HepG2 (cell line): Measurements from ENCODE around the gene WNT7A. TPM values are rescaled to one million over a fixed set of nuclear protein-coding genes. Genes with fewer than 3 reads are reported as not detected.

ENCODE experiments used
- ATAC-seq: fragments of 200-7000 bp; cut with Tn5 transposase; 3 replicates; pipeline ENCODE4 v1.9.1; 2020; ENCODE audit warnings: mild to moderate bottlenecking, moderate library complexity
- BruUV-seq: library from RNA; stranded (reverse); fragments of 400-500 nt; replicated peaks from 2 replicates; lab custom pipeline; 2021; lab: Mats Ljungman, UMichigan
- CTCF ChIA-PET: fragments of 300-600 bp; formaldehyde crosslinking; extraction: SDS; loops from one replicate; lab custom pipeline; 2021; ENCODE audit warnings: low total read pairs, inconsistent platforms, low intra/inter-chr PET ratio; lab: Yijun Ruan, JAX
- POLR2A ChIA-PET: fragments of 350-600 bp; sonication (Branson Sonifier 250); formaldehyde crosslinking; loops from one replicate; lab custom pipeline; 2020; ENCODE audit warnings: antibody characterized with exemption, inconsistent platforms; lab: Yijun Ruan, JAX
- DNase-seq: peaks from one replicate; pipeline ENCODE4 v3.0.0-alpha.2; 2015; ENCODE audit warnings: low spot score
- FAIRE-seq: peaks from 3 replicates; lab custom pipeline; 2011; peaks lifted over from hg19 to GRCh38; lab: Jason Lieb, UNC
- H2AFZ ChIP-seq: one replicate; pipeline ENCODE4 v1.6.1; 2011; ENCODE audit warnings: low read length, inconsistent platforms
- H3K27ac ChIP-seq: fragments of 300-600 bp; 3 replicates; pipeline ENCODE4 v1.8.0; 2011; ENCODE audit warnings: mixed run types, mild to moderate bottlenecking, mixed read lengths, low read length, inconsistent platforms; ENCODE audit not compliant: insufficient read depth; ENCODE audit errors: extremely low read length
- H3K27me3 ChIP-seq, 2 experiments: fragments of 200-600 bp in 1 of 2; 2 replicates in 1 of 2; 3 replicates in 1 of 2; pipeline versions ENCODE4 v1.6.0 to v1.8.0; 2011; ENCODE audit warnings: low read length in 2 of 2, mild to moderate bottlenecking in 2 of 2, moderate library complexity in 2 of 2, inconsistent platforms in 1 of 2; ENCODE audit not compliant: insufficient read depth in 2 of 2, control insufficient read depth in 1 of 2
- H3K36me3 ChIP-seq, 2 experiments: fragments of 200-600 bp in 1 of 2; replicated peaks in 1 of 2; 2 replicates in 1 of 2; 3 replicates in 1 of 2; pipeline versions ENCODE4 v1.5.1 to v1.8.0; 2011; ENCODE audit warnings: low read length in 2 of 2, inconsistent platforms in 1 of 2; ENCODE audit not compliant: insufficient read depth in 2 of 2, control insufficient read depth in 1 of 2
- H3K4me1 ChIP-seq: 2 replicates; pipeline ENCODE4 v1.5.1; 2012; ENCODE audit warnings: low read length, inconsistent platforms; ENCODE audit not compliant: insufficient read depth
- H3K4me2 ChIP-seq: 2 replicates; pipeline ENCODE4 v1.6.0; 2011; ENCODE audit warnings: low read depth, low read length, inconsistent platforms
- H3K4me3 ChIP-seq, 3 experiments: fragments of 200-600 bp in 1 of 3; sonication (generic), shearing (Covaris generic) in 1 of 3; replicated peaks in 1 of 3; 2 replicates each; pipeline ENCODE4 v1.5.1; 2011 to 2016; ENCODE audit warnings: low read length in 3 of 3, inconsistent platforms in 2 of 3, low read depth in 2 of 3, mild to moderate bottlenecking in 2 of 3, control low read depth in 1 of 3, mixed read lengths in 1 of 3; ENCODE audit not compliant: insufficient read depth in 1 of 3
- H3K79me2 ChIP-seq: one replicate; pipeline ENCODE4 v1.6.1; 2011; ENCODE audit warnings: low read length, inconsistent platforms; ENCODE audit not compliant: insufficient read depth
- H3K9ac ChIP-seq: 2 replicates; pipeline ENCODE4 v1.6.0; 2011; ENCODE audit warnings: mild to moderate bottlenecking, low read depth, low read length, inconsistent platforms; ENCODE audit not compliant: insufficient read depth
- H3K9me3 ChIP-seq: 2 replicates; pipeline ENCODE4 v1.5.1; 2012; ENCODE audit warnings: mild to moderate bottlenecking, low read length
- H4K20me1 ChIP-seq: 2 replicates; pipeline ENCODE4 v1.6.0; 2011; ENCODE audit warnings: inconsistent platforms, mild to moderate bottlenecking, low read length, moderate library complexity; ENCODE audit not compliant: insufficient read depth
- RNF2 ChIP-seq: fragments of 450-650 bp; conservative IDR thresholded peaks from 2 replicates; pipeline ENCODE4 v1.6.1; 2016; ENCODE audit warnings: low read depth
- TEAD3 ChIP-seq: optimal IDR thresholded peaks from 2 replicates; pipeline ENCODE3; 2016; ENCODE audit warnings: borderline replicate concordance
- ZBTB21 ChIP-seq: sonication (generic); formaldehyde crosslinking; IDR thresholded peaks from 2 replicates; pipeline ENCODE4 v1.4.0; 2020; ENCODE audit warnings: missing genetic modification reagents
- ZNF33A ChIP-seq: sonication (generic); formaldehyde crosslinking; IDR thresholded peaks from 2 replicates; pipeline ENCODE4 v1.5.1; 2020; ENCODE audit warnings: missing genetic modification reagents, mild to moderate bottlenecking, moderate library complexity, borderline replicate concordance
- ZNF354B ChIP-seq: sonication (generic); formaldehyde crosslinking; IDR thresholded peaks from 2 replicates; pipeline ENCODE4 v1.8.0; 2022; ENCODE audit warnings: mild to moderate bottlenecking, missing genetic modification reagents
- ZNF615 ChIP-seq: sonication (generic); formaldehyde crosslinking; IDR thresholded peaks from 2 replicates; pipeline ENCODE4 v1.5.0; 2020; ENCODE audit warnings: mild to moderate bottlenecking, missing genetic modification reagents, borderline replicate concordance
- ZNF7 ChIP-seq: IDR thresholded peaks from 2 replicates; pipeline ENCODE4 v1.6.1; 2016; ENCODE audit warnings: missing biosample characterization, missing genetic modification reagents
- WGBS: methylation state at CpG from one replicate; pipeline ENCODE4 v1.1.6; 2017; ENCODE audit warnings: low lambda C conversion rate; 5-methylcytosine and 5-hydroxymethylcytosine counted together
- in situ Hi-C: cut with HindIII; loops from 2 replicates; pipeline ENCODE4 v1.10.0; 2017; ENCODE audit warnings: low pct_unique_long_range_greater_than_20kb; ENCODE audit not compliant: extremely low pct_ligation_motif_present
- intact Hi-C: fragments of 100-400 bp; cut with micrococcal nuclease; formaldehyde crosslinking; loops from one replicate; pipeline ENCODE4 v1.10.0; 2022; ENCODE audit not compliant: unreplicated experiment
- polyA plus RNA-seq, 8 experiments: library from polyadenylated mRNA; depleted of rRNA in 3 of 8; stranded (reverse) in 7 of 8; unstranded in 1 of 8; fragments of >200 nt; fragmentation: Illumina TruSeq in 4 of 8; extraction: Trizol in 4 of 8; gene quantifications; 2 replicates each; pipeline versions ENCODE4 v1.2.1 to v1.2.3, GENCODE V29; 2011 to 2016; ENCODE audit warnings: low read depth in 4 of 8, missing spikeins in 1 of 8, mixed read lengths in 1 of 8; ENCODE audit not compliant: insufficient read depth in 1 of 8
- total RNA-seq, 5 experiments: library from RNA; depleted of rRNA; stranded (reverse); fragments of >200 nt; fragmentation: Illumina TruSeq; extraction: Trizol; gene quantifications; 2 replicates each; pipeline ENCODE4 v1.2.3, GENCODE V29; 2016; ENCODE audit warnings: low read depth in 1 of 5
- TF ChIP-seq, protein P1 (sequence below): fragments of 450-650 bp; IDR thresholded peaks from 2 replicates; pipeline ENCODE4 v1.6.1; 2017
- TF ChIP-seq, protein P2 (sequence below): sonication (generic); formaldehyde crosslinking; IDR thresholded peaks from 2 replicates; pipeline ENCODE4 v1.4.0; 2020; ENCODE audit warnings: mild to moderate bottlenecking, missing genetic modification reagents
- TF ChIP-seq, protein P3 (sequence below): IDR thresholded peaks from 2 replicates; pipeline ENCODE4 v1.6.1; 2016; ENCODE audit warnings: control low read depth
- TF ChIP-seq, protein P4 (sequence below): sonication (generic); formaldehyde crosslinking; IDR thresholded peaks from 2 replicates; pipeline ENCODE4 v1.4.0; 2020; ENCODE audit warnings: missing genetic modification reagents
- TF ChIP-seq, protein P5 (sequence below): sonication (generic); formaldehyde crosslinking; IDR thresholded peaks from 2 replicates; pipeline ENCODE4 v1.4.0; 2020; ENCODE audit warnings: missing genetic modification reagents

The WNT7A gene
- total and polyA plus RNA-seq, 2 of the 13 experiments (the other 11 are each of a cell fraction or from before 2014, with no cell fraction given), result not detected

DNA sequence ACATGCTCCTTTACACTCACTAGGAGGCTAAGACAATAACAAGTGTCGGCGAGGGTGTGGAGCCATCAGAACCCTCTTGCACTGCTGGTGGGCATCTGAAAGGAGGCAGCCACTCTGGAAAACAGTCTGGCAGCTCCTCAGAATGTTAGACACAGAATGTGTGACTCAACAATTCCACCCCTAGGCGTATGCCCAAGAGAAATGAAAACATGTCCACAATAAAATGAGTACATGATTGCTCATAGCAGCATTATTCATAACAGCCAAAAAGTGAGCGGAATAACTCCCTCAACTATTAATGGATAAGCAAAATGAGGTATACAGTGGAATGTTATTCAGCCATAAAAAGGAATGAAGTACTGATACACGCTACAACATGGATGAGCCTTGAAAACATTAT is 57.8 kb downstream of the WNT7A start:
- CTCF ChIA-PET, result no interaction called here
- BruUV-seq, result no TSS peak
- in situ Hi-C loops (no loop called here), intact Hi-C loops (no loop called here)
- POLR2A ChIA-PET, result no interaction called here
- no peaks in the 10 kb centered on the region for H4K20me1 ChIP-seq
- H3K79me2 ChIP-seq, result no peaks in the 10 kb centered on the region
- H3K4me1 ChIP-seq, result no peaks in the 10 kb centered on the region
- FAIRE-seq, result no peak
- H3K4me3 ChIP-seq, result no peak overlapping the region
- H2AFZ ChIP-seq, result no peak overlapping the region
- peaks cover 3 to 25% of the 10 kb centered on the region in 2 experiments; a peak in 3 of 5 replicates for H3K27me3 ChIP-seq
- WGBS, result 18% methylated on average over 5 of the region's 5 CpGs
- ATAC-seq, result no peak
- no peak overlapping the region for H3K4me2 ChIP-seq
- no peak overlapping the region for H3K27ac ChIP-seq
- H3K9me3 ChIP-seq, result no peaks in the 10 kb centered on the region
- TF ChIP-seq ZNF7 (CRISPR knock-in tag), result peak; percentile 88
- TF ChIP-seq, protein P1, sequence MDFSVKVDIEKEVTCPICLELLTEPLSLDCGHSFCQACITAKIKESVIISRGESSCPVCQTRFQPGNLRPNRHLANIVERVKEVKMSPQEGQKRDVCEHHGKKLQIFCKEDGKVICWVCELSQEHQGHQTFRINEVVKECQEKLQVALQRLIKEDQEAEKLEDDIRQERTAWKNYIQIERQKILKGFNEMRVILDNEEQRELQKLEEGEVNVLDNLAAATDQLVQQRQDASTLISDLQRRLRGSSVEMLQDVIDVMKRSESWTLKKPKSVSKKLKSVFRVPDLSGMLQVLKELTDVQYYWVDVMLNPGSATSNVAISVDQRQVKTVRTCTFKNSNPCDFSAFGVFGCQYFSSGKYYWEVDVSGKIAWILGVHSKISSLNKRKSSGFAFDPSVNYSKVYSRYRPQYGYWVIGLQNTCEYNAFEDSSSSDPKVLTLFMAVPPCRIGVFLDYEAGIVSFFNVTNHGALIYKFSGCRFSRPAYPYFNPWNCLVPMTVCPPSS, result no peak
- no peaks in the 10 kb centered on the region for H3K36me3 ChIP-seq
- no peak overlapping the region for H3K9ac ChIP-seq
- no peak for DNase-seq

DNA sequence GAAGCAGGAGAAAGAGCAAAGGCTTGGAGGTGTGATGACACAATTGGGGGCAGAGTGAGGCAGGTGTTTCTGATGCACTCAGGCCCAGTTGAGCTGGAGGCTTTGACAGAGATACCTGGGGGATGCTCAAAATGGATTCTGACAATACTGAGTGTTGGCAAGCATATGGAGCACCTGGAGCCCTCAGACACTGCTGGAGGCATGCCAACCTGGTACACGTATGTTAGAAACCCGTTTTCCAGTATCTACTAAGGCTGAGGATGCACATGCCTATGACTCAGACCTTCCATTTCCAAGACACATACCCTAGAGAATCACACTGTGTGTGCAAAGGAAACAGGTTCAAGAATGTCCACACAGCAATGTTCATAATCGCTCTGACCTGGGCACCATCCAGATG is 58.7 kb downstream of the WNT7A start:
- DNase-seq (no peak), FAIRE-seq (no peak), ATAC-seq (no peak)
- in situ Hi-C loops (no loop called here), intact Hi-C loops (no loop called here)
- no TSS peak for BruUV-seq
- H4K20me1 ChIP-seq, result no peaks in the 10 kb centered on the region
- H3K36me3 ChIP-seq, result no peaks in the 10 kb centered on the region
- no peaks in the 10 kb centered on the region for H3K9me3 ChIP-seq
- ChIA-PET CTCF (no interaction called here), POLR2A (no interaction called here)
- H3K27ac ChIP-seq, result no peak overlapping the region
- no peak overlapping the region for H3K9ac ChIP-seq
- no peak overlapping the region for H3K4me2 ChIP-seq
- no peaks in the 10 kb centered on the region for H3K79me2 ChIP-seq
- H3K4me1 ChIP-seq, result no peaks in the 10 kb centered on the region
- WGBS, result 0% methylated on average over 2 of the region's 3 CpGs
- peaks cover 3 to 18% of the 10 kb centered on the region in 2 experiments; a peak in 3 of 5 replicates for H3K27me3 ChIP-seq
- no peak overlapping the region for H3K4me3 ChIP-seq
- no peak overlapping the region for H2AFZ ChIP-seq
- TF ChIP-seq ZNF615 (CRISPR knock-in tag) (no peak), ZNF33A (CRISPR knock-in tag) (no peak), TEAD3 (no peak), ZBTB21 (no peak), ZNF354B (CRISPR knock-in tag) (no peak), RNF2 (no peak)
- TF ChIP-seq, protein P2, sequence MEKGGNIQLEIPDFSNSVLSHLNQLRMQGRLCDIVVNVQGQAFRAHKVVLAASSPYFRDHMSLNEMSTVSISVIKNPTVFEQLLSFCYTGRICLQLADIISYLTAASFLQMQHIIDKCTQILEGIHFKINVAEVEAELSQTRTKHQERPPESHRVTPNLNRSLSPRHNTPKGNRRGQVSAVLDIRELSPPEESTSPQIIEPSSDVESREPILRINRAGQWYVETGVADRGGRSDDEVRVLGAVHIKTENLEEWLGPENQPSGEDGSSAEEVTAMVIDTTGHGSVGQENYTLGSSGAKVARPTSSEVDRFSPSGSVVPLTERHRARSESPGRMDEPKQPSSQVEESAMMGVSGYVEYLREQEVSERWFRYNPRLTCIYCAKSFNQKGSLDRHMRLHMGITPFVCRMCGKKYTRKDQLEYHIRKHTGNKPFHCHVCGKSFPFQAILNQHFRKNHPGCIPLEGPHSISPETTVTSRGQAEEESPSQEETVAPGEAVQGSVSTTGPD, result no peak
- TF ChIP-seq, protein P3, sequence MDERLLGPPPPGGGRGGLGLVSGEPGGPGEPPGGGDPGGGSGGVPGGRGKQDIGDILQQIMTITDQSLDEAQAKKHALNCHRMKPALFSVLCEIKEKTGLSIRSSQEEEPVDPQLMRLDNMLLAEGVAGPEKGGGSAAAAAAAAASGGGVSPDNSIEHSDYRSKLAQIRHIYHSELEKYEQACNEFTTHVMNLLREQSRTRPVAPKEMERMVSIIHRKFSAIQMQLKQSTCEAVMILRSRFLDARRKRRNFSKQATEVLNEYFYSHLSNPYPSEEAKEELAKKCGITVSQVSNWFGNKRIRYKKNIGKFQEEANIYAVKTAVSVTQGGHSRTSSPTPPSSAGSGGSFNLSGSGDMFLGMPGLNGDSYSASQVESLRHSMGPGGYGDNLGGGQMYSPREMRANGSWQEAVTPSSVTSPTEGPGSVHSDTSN (CRISPR knock-in tag), result no peak
- TF ChIP-seq, protein P4, sequence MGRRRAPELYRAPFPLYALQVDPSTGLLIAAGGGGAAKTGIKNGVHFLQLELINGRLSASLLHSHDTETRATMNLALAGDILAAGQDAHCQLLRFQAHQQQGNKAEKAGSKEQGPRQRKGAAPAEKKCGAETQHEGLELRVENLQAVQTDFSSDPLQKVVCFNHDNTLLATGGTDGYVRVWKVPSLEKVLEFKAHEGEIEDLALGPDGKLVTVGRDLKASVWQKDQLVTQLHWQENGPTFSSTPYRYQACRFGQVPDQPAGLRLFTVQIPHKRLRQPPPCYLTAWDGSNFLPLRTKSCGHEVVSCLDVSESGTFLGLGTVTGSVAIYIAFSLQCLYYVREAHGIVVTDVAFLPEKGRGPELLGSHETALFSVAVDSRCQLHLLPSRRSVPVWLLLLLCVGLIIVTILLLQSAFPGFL, result no peak
- TF ChIP-seq, protein P5, sequence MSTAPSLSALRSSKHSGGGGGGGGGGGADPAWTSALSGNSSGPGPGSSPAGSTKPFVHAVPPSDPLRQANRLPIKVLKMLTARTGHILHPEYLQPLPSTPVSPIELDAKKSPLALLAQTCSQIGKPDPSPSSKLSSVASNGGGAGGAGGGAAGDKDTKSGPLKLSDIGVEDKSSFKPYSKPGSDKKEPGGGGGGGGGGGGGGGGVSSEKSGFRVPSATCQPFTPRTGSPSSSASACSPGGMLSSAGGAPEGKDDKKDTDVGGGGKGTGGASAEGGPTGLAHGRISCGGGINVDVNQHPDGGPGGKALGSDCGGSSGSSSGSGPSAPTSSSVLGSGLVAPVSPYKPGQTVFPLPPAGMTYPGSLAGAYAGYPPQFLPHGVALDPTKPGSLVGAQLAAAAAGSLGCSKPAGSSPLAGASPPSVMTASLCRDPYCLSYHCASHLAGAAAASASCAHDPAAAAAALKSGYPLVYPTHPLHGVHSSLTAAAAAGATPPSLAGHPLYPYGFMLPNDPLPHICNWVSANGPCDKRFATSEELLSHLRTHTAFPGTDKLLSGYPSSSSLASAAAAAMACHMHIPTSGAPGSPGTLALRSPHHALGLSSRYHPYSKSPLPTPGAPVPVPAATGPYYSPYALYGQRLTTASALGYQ (CRISPR knock-in tag), result no peak
